Spleen (tissue), 11 donors: Measurements from ENCODE around the gene NRXN3. TPM values are rescaled to one million over a fixed set of nuclear protein-coding genes. Genes with fewer than 3 reads are reported as not detected.

ENCODE experiments used
- DNase-seq: peaks from one replicate; pipeline ENCODE4 v3.0.0-alpha.2; 2020
- H3K27ac ChIP-seq, 8 donors: fragments of 200-600 bp; sonication (generic) in 7 of 8; 1 replicate in 4 of 8; 2 replicates in 4 of 8; pipeline versions ENCODE4 v1.5.0 to v1.8.0; 2016 to 2021; ENCODE audit warnings: inconsistent platforms in 4 of 8, mild to moderate bottlenecking in 4 of 8, moderate library complexity in 1 of 8
- H3K27me3 ChIP-seq, 7 donors: fragments of 200-600 bp; sonication (generic) in 6 of 7; replicated peaks in 1 of 7; 1 replicate in 4 of 7; 2 replicates in 3 of 7; pipeline versions ENCODE4 v1.5.0 to v1.8.0; 2016 to 2021; ENCODE audit warnings: inconsistent platforms in 3 of 7, mild to moderate bottlenecking in 1 of 7
- H3K36me3 ChIP-seq, 6 donors: fragments of 200-600 bp; sonication (generic) in 5 of 6; 1 replicate in 4 of 6; 2 replicates in 2 of 6; pipeline versions ENCODE4 v1.5.0 to v1.8.0; 2016 to 2021; ENCODE audit warnings: inconsistent platforms in 2 of 6
- H3K4me1 ChIP-seq, 6 donors: fragments of 200-600 bp; sonication (generic) in 5 of 6; 1 replicate in 3 of 6; 2 replicates in 3 of 6; pipeline versions ENCODE4 v1.5.0 to v1.8.0; 2016 to 2021; ENCODE audit warnings: inconsistent platforms in 3 of 6
- H3K4me3 ChIP-seq, 8 donors: fragments of 200-600 bp; sonication (generic) in 7 of 8; 1 replicate in 4 of 8; 2 replicates in 4 of 8; pipeline versions ENCODE4 v1.5.0 to v1.8.0; 2016 to 2021; ENCODE audit warnings: inconsistent platforms in 4 of 8, mild to moderate bottlenecking in 4 of 8, moderate library complexity in 2 of 8
- H3K9me3 ChIP-seq, 8 donors: fragments of 200-600 bp; sonication (generic) in 7 of 8; 1 replicate in 4 of 8; 2 replicates in 4 of 8; pipeline versions ENCODE4 v1.5.0 to v1.8.0; 2016 to 2021; ENCODE audit warnings: inconsistent platforms in 4 of 8
- CTCF ChIP-seq, 11 experiments: fragments of 200-600 bp in 7 of 11; fragments of 450-650 bp in 4 of 11; sonication (generic) in 4 of 11; IDR thresholded peaks in 8 of 11; conservative IDR thresholded peaks in 3 of 11; 1 replicate in 7 of 11; 2 replicates in 4 of 11; pipeline versions ENCODE4 v1.4.0 to v1.8.0; 2016 to 2021; ENCODE audit warnings: antibody characterized with exemption in 11 of 11, inconsistent platforms in 4 of 11, mild to moderate bottlenecking in 1 of 11
- POLR2A ChIP-seq, 3 donors: fragments of 450-650 bp; IDR thresholded peaks; one replicate each; pipeline ENCODE4 v1.5.1; 2017; ENCODE audit warnings: antibody characterized with exemption in 3 of 3, mild to moderate bottlenecking in 1 of 3
- POLR2AphosphoS5 ChIP-seq, 3 donors: sonication (generic); formaldehyde crosslinking; IDR thresholded peaks; one replicate each; pipeline ENCODE4 v1.5.1; 2017; ENCODE audit warnings: antibody characterized with exemption in 3 of 3
- WGBS, 5 donors: extraction: QIAGEN DNeasy Blood & Tissue Kit in 3 of 5; methylation state at CpG; one replicate each; pipeline versions ENCODE4 v1.1.5 to v1.1.7; 2013 to 2018; 5-methylcytosine and 5-hydroxymethylcytosine counted together
- intact Hi-C: fragments of 100-400 bp; cut with DNase I; formaldehyde crosslinking; loops from one replicate; pipeline ENCODE4 v1.15.0; 2023; ENCODE audit warnings: low total_unique reads
- polyA plus RNA-seq, 3 donors: library from polyadenylated mRNA; stranded (reverse); fragments of 200-250 nt; gene quantifications; one replicate each; pipeline ENCODE4 v1.2.1, GENCODE V29; 2013
- total RNA-seq, 7 donors: library from RNA; depleted of rRNA in 3 of 7; stranded (reverse); fragments of >200 nt in 3 of 7; fragmentation: NEBNext Ultra II Directional in 4 of 7; extraction: Animal tissue kit (Norgen Biotek cat#: 25700) in 4 of 7; gene quantifications; one replicate each; pipeline versions ENCODE4 v1.1.0 to v1.2.1, GENCODE V29; 2016 to 2021
- donor health status: healthy with polysubstance abuse.
- donor health status: DM: no; HTN: no; CAD: no; lungs with moderate emphysema.
- donor health status: DM: no; HTN: no; CAD: no.
- donor health status: Bipolar disorder and iron deficiency.
- donor health status: healthy.
- donor health status: DM: no; HTN: no; CAD: no.
- donor health status: DM: yes; HTN: yes; CAD: no.

Gene NRXN3
- total and polyA plus RNA-seq, 10 donors: 0.21 to 11.5 (median 1.6) TPM

DNA sequence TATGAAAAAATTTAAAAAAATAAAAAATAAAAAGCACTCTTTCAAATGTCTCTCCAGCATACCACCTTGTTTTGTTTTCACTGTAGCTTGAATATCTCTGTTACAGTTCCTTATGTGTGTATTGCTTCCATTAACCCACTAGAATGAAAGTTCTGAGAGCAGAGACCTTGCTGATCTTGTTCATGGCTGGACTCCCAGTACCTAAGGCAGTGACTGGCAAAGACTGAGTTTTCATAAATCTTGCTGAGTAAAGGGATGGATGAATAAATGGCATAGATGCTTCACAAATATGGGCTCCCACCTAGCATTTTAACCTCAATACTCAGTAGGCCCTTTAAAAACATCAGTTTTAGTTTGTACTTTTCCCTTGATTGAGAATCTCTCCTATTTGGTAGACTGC lies 1125.2 kb downstream of the NRXN3 start:
- no peak for TF ChIP-seq POLR2A (IDR thresholded peaks at IDR 0.05)
- no peak for TF ChIP-seq CTCF (IDR thresholded peaks at IDR 0.05 in 8 of 11, conservative IDR thresholded peaks at IDR 0.05 in 3 of 11)
- no peak for TF ChIP-seq POLR2AphosphoS5 (IDR thresholded peaks at IDR 0.05)
- no peak overlapping the region for H3K4me3 ChIP-seq
- H3K27me3 ChIP-seq: no peaks in the 10 kb centered on the region
- H3K27ac ChIP-seq: no peak overlapping the region
- no peaks in the 10 kb centered on the region for H3K9me3 ChIP-seq
- H3K36me3 ChIP-seq: no peaks in the 10 kb centered on the region
- H3K4me1 ChIP-seq: no peaks in the 10 kb centered on the region
- DNase-seq: no peak
- intact Hi-C loops: no loop called here

DNA sequence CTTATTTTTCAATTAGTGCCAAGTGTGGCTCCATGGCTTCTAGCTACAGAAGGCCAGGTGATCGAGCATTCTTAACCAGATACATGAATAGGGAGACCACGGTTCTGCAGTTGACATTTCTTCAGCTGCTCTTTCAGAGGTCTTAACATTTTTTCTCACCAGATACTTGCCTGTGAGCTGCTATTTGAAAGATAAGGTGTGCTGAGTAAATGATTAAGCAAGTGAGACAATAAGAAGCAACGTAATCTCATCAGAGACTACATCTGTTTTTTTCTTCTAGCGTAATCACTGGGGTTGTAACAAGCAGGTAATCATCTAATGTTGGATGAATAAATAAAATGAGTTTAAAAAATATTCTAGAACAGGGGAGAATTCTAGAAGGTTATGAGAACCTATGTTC lies 1128.2 kb downstream of the NRXN3 start:
- no peaks in the 10 kb centered on the region for H3K9me3 ChIP-seq
- DNase-seq: no peak
- H3K4me1 ChIP-seq: no peaks in the 10 kb centered on the region
- no peaks in the 10 kb centered on the region for H3K36me3 ChIP-seq
- 67 to 85% (median 81%) methylated on average over 4 of the region's 4 CpGs for WGBS, 5 donors
- no peak overlapping the region for H3K27ac ChIP-seq
- no peaks in the 10 kb centered on the region for H3K27me3 ChIP-seq
- H3K4me3 ChIP-seq: no peak overlapping the region
- TF ChIP-seq CTCF (IDR thresholded peaks at IDR 0.05 in 8 of 11, conservative IDR thresholded peaks at IDR 0.05 in 3 of 11) (no peak), POLR2AphosphoS5 (IDR thresholded peaks at IDR 0.05) (no peak), POLR2A (IDR thresholded peaks at IDR 0.05) (no peak)
- intact Hi-C loops: no loop called here

GRCh38 chr14:79299162-79299561 lies 1129.0 kb downstream of the NRXN3 start:
- Histone ChIP-seq H3K9me3 (peaks cover 0 to 6% (median 0%) of the 10 kb centered on the region in 8 donors), H3K27me3 (no peaks in the 10 kb centered on the region), H3K4me3 (no peak overlapping the region), H3K36me3 (no peaks in the 10 kb centered on the region), H3K27ac (no peak overlapping the region), H3K4me1 (no peaks in the 10 kb centered on the region)
- no peak for TF ChIP-seq CTCF (IDR thresholded peaks at IDR 0.05 in 8 of 11, conservative IDR thresholded peaks at IDR 0.05 in 3 of 11)
- TF ChIP-seq POLR2AphosphoS5 (IDR thresholded peaks at IDR 0.05): no peak
- no peak for TF ChIP-seq POLR2A (IDR thresholded peaks at IDR 0.05)
- no peak for DNase-seq
- WGBS, 5 donors: 47 to 68% (median 56%) methylated on average over 1 of the region's 1 CpG
- intact Hi-C loops: no loop called here

- no peaks in the 10 kb centered on the region for H3K4me1 ChIP-seq
- H3K36me3 ChIP-seq: no peaks in the 10 kb centered on the region
- intact Hi-C loops: no loop called here
- H3K9me3 ChIP-seq: peaks cover 0 to 8% (median 0%) of the 10 kb centered on the region in 8 donors
- no peak overlapping the region for H3K4me3 ChIP-seq
- DNase-seq: no peak
- TF ChIP-seq POLR2A (IDR thresholded peaks at IDR 0.05): no peak
- no peak for TF ChIP-seq POLR2AphosphoS5 (IDR thresholded peaks at IDR 0.05)
- no peak for TF ChIP-seq CTCF (IDR thresholded peaks at IDR 0.05 in 8 of 11, conservative IDR thresholded peaks at IDR 0.05 in 3 of 11)
- H3K27ac ChIP-seq: no peak overlapping the region
- H3K27me3 ChIP-seq: no peaks in the 10 kb centered on the region
Observed at GRCh38 chr14:79304279-79304678, 1134.1 kb downstream of the NRXN3 start.
